ENCODE measurements around the gene MSH2.
"Not testable (repeated sequence)": the region's sequence is repeated elsewhere in the genome, so short reads cannot be mapped to it uniquely, and the experiment has no call there.

The MSH2 gene

GRCh38 chr2:47414682-47415458 is 11.9 kb downstream of the MSH2 start:
- no peak for DNase-seq

- DNase-seq: no peak
Observed at GRCh38 chr2:47420214-47420613, 17.3 kb downstream of the MSH2 start.

- DNase-seq: not testable (repeated sequence)
Observed at GRCh38 chr2:47420683-47421082, 17.7 kb downstream of the MSH2 start.

DNA sequence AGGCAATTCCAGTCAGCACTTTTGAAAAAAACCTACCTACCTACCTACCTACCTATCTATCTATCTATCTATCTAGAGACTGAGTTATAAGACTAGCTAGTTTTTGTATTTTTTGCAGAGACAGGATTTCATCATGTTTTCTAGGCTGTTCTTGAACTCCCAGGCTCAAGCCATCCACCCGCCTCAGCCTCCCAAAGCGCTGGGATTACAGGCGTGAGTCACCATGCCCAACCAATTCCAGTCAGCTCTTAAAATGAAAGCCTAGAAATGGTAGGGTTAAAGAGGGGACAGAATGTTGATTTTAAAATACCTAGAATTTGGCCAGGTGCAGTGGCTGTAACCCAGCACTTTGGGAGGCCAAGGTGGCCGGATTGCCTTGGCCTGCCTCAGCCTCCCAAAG is 19.1 kb downstream of the MSH2 start:
- DNase-seq: no peak

DNA sequence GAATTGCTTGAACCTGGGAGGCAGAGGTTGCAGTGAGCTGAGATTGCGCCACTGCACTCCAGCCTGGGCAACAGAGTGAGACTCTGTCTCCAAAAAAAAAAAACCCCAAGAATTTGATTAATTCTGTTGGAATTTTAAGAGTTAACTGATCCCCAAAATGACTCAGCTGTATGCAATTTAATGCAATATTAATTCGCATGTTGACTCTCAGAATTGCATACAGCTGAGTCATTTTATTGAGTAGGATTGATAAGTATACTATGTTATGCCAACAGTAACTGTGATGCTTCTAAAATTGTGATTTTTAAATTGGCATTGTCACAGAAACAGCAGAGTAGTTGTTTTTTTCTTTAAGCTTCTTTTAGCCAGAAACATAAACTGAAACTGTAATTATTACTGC is 19.6 kb downstream of the MSH2 start:
- no peak for DNase-seq

GRCh38 chr2:47426786-47427185 is 23.8 kb downstream of the MSH2 start:
- DNase-seq: no peak

DNA sequence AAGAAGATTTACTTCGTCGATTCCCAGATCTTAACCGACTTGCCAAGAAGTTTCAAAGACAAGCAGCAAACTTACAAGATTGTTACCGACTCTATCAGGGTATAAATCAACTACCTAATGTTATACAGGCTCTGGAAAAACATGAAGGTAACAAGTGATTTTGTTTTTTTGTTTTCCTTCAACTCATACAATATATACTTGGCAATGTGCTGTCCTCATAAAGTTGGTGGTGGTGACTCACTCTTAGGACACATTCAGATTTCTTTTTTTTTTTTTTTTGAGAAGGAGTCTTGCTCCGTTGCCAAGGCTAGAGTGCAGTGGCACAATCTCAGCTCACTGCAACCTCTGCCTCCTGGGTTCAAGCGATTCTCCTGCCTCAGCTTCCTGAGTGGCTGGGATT is 26.8 kb downstream of the MSH2 start:
- DNase-seq: no peak

DNA sequence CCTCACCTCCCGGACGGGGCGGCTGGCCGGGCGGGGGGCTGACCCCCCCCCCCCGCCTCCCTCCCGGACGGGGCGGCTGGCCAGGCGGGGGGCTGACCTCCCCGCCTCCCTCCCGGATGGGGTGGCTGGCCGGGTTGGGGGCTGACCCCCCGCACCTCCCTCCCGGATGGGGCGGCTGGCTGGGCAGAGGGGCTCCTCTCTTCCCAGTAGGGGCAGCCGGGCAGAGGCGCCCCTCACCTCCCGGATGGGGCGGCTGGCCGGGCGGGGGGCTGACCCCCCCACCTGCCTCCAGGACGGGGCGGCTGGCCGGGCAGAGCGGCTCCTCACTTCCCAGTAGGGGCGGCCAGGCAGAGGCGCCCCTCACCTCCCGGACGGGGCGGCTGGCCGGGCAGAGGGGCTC is 30.1 kb downstream of the MSH2 start:
- not testable (repeated sequence) for DNase-seq

DNA sequence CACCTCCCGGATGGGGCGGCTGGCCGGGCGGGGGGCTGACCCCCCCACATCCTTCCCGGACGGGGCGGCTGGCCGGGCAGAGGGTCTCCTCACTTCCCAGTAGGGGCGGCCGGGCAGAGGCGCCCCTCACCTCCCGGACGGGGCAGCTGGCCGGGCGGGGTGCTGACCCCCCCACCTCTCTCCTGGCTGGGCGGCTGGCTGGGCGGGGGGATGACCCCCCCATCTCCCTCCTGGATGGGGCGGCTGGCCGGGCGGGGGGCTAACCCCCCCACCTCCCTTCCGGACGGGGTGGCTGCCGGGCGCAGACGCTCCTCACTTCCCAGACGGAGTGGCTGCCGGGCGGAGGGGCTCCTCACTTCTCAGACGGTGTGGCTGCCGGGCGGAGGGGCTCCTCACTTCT is 30.5 kb downstream of the MSH2 start:
- DNase-seq: not testable (repeated sequence)

DNA sequence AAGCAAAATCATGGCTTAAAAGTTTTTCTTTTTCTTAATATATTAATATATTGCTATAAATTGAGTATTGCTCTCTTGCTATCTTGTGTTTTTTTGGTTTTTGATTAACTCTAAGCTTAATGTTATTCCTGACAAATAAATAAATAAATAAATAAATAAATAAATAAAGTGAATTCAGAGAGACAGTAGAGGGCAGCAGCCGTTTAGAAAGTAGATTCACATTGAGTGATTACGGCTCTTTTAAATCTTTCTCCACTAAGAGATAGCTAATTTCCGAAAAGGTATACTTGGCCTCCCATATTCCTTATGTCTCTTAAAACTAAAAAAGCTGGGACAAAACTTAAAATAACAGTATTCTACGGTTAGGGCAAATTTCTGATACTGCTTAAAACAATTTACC is 34.3 kb downstream of the MSH2 start:
- peak in 1 of 2 donors; percentile 11 for DNase-seq

GRCh38 chr2:47438106-47438505 is 35.1 kb downstream of the MSH2 start:
- DNase-seq: no peak

GRCh38 chr2:47438783-47439182 is 35.8 kb downstream of the MSH2 start:
- DNase-seq: no peak

- no peak for DNase-seq
Observed at GRCh38 chr2:47451790-47452189, 48.8 kb downstream of the MSH2 start.

GRCh38 chr2:47452761-47453160 is 49.8 kb downstream of the MSH2 start:
- no peak for DNase-seq

DNA sequence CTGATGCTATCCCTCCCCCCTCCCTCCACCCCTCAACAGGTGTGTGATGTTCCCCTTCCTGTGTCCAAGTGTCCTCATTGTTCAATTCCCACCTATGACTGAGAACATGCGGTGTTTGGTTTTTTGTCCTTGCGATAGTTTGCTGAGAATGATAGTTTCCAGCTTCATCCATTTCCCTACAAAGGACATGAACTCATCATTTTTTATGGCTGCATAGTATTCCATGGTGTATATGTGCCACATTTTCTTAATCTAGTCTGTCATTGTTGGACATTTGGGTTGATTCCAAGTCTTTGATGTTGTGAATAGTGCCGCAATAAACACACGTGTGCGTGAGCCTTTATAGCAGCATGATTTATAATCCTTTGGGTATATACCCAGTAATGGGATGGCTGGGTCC is 51.9 kb downstream of the MSH2 start:
- DNase-seq: not testable (repeated sequence)

GRCh38 chr2:47455411-47455810 is 52.5 kb downstream of the MSH2 start:
- no peak for DNase-seq

- DNase-seq: no peak
Observed at GRCh38 chr2:47456851-47457250, 53.9 kb downstream of the MSH2 start.

- DNase-seq: peak in 1 of 2 donors; percentile 12
Observed at GRCh38 chr2:47457268-47457667, 54.3 kb downstream of the MSH2 start.

DNA sequence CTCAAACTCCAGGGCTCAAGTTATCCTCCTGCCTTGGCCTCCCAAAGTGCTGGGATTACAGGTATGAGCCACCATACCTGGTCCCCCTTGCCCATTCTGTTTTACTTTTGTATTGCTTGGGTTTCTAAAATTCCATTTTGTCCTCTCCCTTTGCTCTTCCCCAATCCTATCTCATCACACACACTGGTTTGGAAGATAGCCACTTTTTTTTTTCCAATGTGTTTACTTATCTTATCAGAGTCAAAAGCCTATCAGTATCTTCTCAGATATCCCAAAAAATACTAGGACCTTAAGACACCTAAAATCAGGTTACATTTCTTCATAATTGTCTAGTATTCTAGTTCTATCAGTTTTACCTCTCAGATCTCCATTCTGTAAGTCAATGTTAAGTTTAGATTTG is 56.1 kb downstream of the MSH2 start:
- no peak for DNase-seq

DNA sequence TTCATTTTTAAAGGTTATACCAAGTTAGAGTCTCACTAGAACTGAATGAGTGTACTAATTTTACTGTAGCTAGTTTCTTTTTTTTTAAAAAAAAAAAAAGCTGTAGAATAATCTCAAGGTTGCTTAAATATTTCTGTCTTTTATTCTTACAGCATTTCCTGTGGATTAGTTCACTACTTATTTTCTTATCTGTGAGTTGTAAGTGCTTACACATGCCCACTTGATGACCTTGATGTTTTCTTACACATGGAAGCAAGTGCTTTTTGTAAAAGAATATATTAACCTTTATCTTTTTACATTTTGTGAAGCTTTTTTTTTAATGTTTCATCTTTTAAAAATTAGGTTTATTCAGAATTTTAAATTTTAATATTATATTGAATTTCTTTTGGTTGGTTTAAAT is 57.8 kb downstream of the MSH2 start:
- DNase-seq: no peak

GRCh38 chr2:47471429-47472116 is 68.6 kb downstream of the MSH2 start:
- no peak for DNase-seq

DNA sequence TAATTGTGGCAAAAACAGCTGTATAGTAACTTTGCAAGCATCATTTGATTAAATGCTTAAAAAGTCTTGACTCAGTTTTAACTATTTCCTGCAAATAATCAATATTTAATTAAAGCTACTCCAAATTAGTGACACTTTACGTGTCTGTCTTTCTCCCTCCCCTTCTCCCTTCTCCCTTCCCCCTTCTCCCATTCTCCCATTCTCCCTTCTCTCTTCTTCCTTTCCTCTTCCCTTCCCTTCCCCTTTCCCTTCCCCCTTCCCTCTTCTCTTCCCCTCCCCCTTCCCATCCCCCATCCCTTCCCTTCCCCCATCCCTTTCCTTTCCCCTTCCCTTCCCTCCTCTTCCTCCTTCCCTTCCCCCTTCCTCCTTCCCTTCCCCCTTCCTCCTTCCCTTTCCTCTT is 76.9 kb downstream of the MSH2 start:
- no peak for DNase-seq

- no peak for DNase-seq
Observed at GRCh38 chr2:47483191-47483590, 80.2 kb downstream of the MSH2 start.

DNA sequence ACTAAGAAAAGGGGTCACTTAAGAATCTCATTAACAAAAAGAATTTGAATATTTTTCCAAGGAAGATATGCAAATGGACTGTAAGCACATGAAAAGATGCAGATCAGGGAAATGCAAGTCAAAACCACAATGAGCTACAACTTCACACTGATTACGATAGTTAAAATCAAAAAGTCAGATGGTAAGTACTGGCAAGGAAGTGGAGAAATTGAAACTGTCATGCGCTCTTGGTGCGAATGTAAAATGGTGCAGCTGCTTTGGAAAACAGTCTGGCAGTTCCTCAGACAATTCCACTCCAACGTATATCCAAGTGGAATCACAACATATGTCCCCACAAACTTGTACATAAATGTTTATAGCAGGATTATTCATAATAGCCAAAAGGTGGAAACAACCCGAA is 81.4 kb downstream of the MSH2 start:
- DNase-seq: no peak

- no peak for DNase-seq
Observed at GRCh38 chr2:47485177-47485576, 82.2 kb downstream of the MSH2 start.

Measured in CD4-positive, alpha-beta T cell treated with Interleukin-4 for 1 hour (primary cell).